Cardiac muscle cell (in vitro differentiated cells and primary cell): ENCODE results near the gene TTC23. TPM values are rescaled to one million over a fixed set of nuclear protein-coding genes. Genes with fewer than 3 reads are reported as not detected.
A peak's percentile ranks its signal among the peaks of the same experiment; 100 is the strongest.
"Not testable (repeated sequence)": the region's sequence is repeated elsewhere in the genome, so short reads cannot be mapped to it uniquely, and the experiment has no call there.

Experiments used
- DNase-seq, 2 donors: peaks; one replicate each; pipeline versions ENCODE4 v3.0.0 to v3.0.0-alpha.2; 2010 to 2017; ENCODE audit warnings: low read depth in 1 of 2, low spot score in 1 of 2
- H3K27ac ChIP-seq: fragments of 200-600 bp; sonication (generic); 2 replicates; pipeline ENCODE4 v1.5.1; 2016
- H3K27me3 ChIP-seq: fragments of 200-600 bp; sonication (generic); 2 replicates; pipeline ENCODE4 v1.6.0; 2016; ENCODE audit warnings: control low read depth
- H3K36me3 ChIP-seq: fragments of 200-600 bp; sonication (generic); 2 replicates; pipeline ENCODE4 v1.5.1; 2016; ENCODE audit warnings: control low read depth
- H3K4me1 ChIP-seq: fragments of 200-600 bp; sonication (generic); 2 replicates; pipeline ENCODE4 v1.8.1; 2017; ENCODE audit warnings: low read depth, mild to moderate bottlenecking, mixed run types
- H3K4me3 ChIP-seq: fragments of 200-600 bp; sonication (generic); 2 replicates; pipeline ENCODE4 v1.5.1; 2016; ENCODE audit warnings: mild to moderate bottlenecking
- H3K9me3 ChIP-seq: fragments of 200-600 bp; sonication (generic); 2 replicates; pipeline ENCODE4 v1.5.1; 2017; ENCODE audit warnings: low read depth, mild to moderate bottlenecking, control low read depth
- polyA plus RNA-seq: library from polyadenylated mRNA; unstranded; fragments of >200 nt; fragmentation: Nextera tagmentation; extraction: Ambion mirVana; gene quantifications from 2 replicates; pipeline ENCODE4 v1.2.1, GENCODE V29; 2016
- total RNA-seq: library from RNA; depleted of rRNA; stranded (reverse); fragments of >200 nt; gene quantifications from 2 replicates; pipeline ENCODE4 v1.2.3, GENCODE V29; 2016
- TF ChIP-seq, protein P1 (sequence below): IDR thresholded peaks from 2 replicates; pipeline ENCODE4 v1.5.1; 2012; ENCODE audit warnings: low read depth, mild to moderate bottlenecking, low read length

Gene TTC23
- total and polyA plus RNA-seq, 2 experiments from 2014 or later: 15.0 to 38.2 TPM

DNA sequence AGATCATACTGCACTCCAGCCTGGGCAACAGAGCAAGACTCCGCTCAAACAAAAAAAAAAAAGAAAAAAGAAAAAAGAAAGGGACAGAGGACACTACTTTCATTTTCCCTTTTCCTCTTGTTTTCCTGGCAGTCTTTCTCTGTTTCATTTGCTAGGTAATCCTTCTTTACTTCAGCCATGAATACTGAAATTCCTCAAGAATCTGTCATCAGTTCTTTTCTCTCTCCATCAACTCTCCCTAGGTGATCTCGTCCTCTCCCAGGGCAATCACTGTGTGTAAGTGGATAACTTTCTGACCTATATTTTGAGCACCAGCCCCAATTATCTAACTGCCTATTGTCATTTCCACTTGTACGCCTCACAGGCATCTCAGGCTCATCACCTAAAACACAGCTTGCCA lies 51.5 kb downstream of the TTC23 start:
- no peak for DNase-seq
- Histone ChIP-seq H3K4me1 (no peaks in the 10 kb centered on the region), H3K36me3 (peaks cover 3% of the 10 kb centered on the region), H3K27me3 (no peaks in the 10 kb centered on the region), H3K4me3 (no peak overlapping the region), H3K9me3 (no peaks in the 10 kb centered on the region), H3K27ac (no peak overlapping the region)
- TF ChIP-seq, protein P1, sequence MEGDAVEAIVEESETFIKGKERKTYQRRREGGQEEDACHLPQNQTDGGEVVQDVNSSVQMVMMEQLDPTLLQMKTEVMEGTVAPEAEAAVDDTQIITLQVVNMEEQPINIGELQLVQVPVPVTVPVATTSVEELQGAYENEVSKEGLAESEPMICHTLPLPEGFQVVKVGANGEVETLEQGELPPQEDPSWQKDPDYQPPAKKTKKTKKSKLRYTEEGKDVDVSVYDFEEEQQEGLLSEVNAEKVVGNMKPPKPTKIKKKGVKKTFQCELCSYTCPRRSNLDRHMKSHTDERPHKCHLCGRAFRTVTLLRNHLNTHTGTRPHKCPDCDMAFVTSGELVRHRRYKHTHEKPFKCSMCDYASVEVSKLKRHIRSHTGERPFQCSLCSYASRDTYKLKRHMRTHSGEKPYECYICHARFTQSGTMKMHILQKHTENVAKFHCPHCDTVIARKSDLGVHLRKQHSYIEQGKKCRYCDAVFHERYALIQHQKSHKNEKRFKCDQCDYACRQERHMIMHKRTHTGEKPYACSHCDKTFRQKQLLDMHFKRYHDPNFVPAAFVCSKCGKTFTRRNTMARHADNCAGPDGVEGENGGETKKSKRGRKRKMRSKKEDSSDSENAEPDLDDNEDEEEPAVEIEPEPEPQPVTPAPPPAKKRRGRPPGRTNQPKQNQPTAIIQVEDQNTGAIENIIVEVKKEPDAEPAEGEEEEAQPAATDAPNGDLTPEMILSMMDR: no peak

GRCh38 chr15:99192181-99192580 lies 57.2 kb downstream of the TTC23 start:
- not testable (repeated sequence) for H3K36me3 ChIP-seq, H3K4me1 ChIP-seq, H3K9me3 ChIP-seq, H3K4me3 ChIP-seq, H3K27me3 ChIP-seq, DNase-seq, H3K27ac ChIP-seq

- no peak overlapping the region for H3K27ac ChIP-seq
- H3K27me3 ChIP-seq: no peaks in the 10 kb centered on the region
- no peaks in the 10 kb centered on the region for H3K36me3 ChIP-seq
- TF ChIP-seq, protein P1: no peak
- no peaks in the 10 kb centered on the region for H3K9me3 ChIP-seq
- no peaks in the 10 kb centered on the region for H3K4me1 ChIP-seq
- H3K4me3 ChIP-seq: no peak overlapping the region
- DNase-seq: no peak
These were observed 61.4 kb downstream of the TTC23 start for GRCh38 chr15:99187936-99188335.

GRCh38 chr15:99185414-99186130 lies 63.8 kb downstream of the TTC23 start:
- Histone ChIP-seq H3K27me3 (no peaks in the 10 kb centered on the region), H3K27ac (no peak overlapping the region), H3K9me3 (no peaks in the 10 kb centered on the region), H3K4me1 (peaks cover 23% of the 10 kb centered on the region), H3K4me3 (no peak overlapping the region), H3K36me3 (no peaks in the 10 kb centered on the region)
- no peak for DNase-seq
- TF ChIP-seq, protein P1: no peak

- H3K9me3 ChIP-seq: no peaks in the 10 kb centered on the region
- no peak overlapping the region for H3K4me3 ChIP-seq
- no peak overlapping the region for H3K27ac ChIP-seq
- H3K27me3 ChIP-seq: no peaks in the 10 kb centered on the region
- TF ChIP-seq, protein P1: no peak
- H3K4me1 ChIP-seq: peaks cover 33% of the 10 kb centered on the region
- no peaks in the 10 kb centered on the region for H3K36me3 ChIP-seq
- no peak for DNase-seq
These were observed 66.6 kb downstream of the TTC23 start for GRCh38 chr15:99182791-99183190.

DNA sequence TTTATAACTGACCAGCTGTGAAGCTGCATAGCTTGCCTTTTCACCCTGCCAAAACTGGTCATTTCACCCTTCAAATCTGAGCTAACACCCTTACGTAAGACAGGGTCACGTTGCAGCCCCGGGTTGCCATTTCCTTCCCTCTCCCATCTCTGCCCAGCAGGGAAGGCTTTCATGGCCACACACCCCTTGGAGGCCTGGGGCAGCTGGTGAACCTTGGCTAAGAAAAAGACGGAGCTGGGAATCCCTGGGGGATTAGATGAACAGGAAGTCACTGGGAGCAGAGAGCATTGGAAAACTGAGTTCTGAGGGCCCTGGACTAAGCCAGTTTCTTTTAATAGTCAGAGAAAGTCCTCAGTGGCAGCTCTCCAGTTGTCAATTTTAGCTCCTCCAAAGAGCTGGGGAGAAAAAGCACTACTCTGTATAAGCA lies 67.8 kb downstream of the TTC23 start:
- Histone ChIP-seq H3K36me3 (no peaks in the 10 kb centered on the region), H3K9me3 (no peaks in the 10 kb centered on the region), H3K4me1 (peaks cover 33% of the 10 kb centered on the region), H3K4me3 (no peak overlapping the region), H3K27me3 (no peaks in the 10 kb centered on the region), H3K27ac (peak overlapping the region; percentile 70)
- TF ChIP-seq, protein P1: no peak
- DNase-seq: peak; percentile 26 to 48
